Measurements from ENCODE around the gene ST3GAL4. TPM values are rescaled to one million over a fixed set of nuclear protein-coding genes. Genes with fewer than 3 reads are reported as not detected.

The ST3GAL4 gene
- total RNA-seq, 2 experiments from 2014 or later, result 1.6 TPM

DNA sequence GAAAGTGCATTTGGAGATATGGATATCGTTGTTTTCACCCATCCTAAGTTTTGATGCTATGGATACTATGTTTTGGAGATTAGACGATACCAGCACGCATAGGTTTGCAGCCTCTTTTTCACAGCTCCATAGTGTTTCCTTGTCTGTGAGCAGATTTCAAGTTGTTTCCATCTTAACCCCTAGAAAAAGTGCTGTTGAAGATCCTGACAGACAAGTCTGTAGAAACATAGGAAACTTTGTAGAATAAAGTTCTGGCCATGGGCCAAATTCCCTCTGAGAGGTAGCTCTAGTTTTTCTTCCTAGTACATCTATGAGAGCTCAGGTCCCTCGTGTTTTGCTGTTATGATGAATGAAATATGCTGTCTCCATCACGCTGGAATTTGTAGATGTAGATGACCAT is 32.4 kb downstream of the ST3GAL4 start:
- no peaks in the 10 kb centered on the region for H3K36me3 Mint-ChIP-seq (ENCODE audit: low read depth)
- H3K4me3 Mint-ChIP-seq, result no peak overlapping the region
- Histone ChIP-seq H3K4me3 (ENCODE audit: low read length) (no peak overlapping the region), H3K4me1 (ENCODE audit: insufficient read depth, low read length) (no peaks in the 10 kb centered on the region), H3K27ac (ENCODE audit: low read depth in 1 of 2, low read length in 2 of 2) (no peak overlapping the region), H3K36me3 (ENCODE audit: insufficient read depth, low read length) (no peaks in the 10 kb centered on the region), H3K27me3 (ENCODE audit: control insufficient read depth in 1 of 2, insufficient read depth in 2 of 2, low read length in 2 of 2) (no peaks in the 10 kb centered on the region), H3K9me3 (ENCODE audit: control insufficient read depth in 1 of 2, insufficient read depth in 1 of 2, low read length in 2 of 2) (no peaks in the 10 kb centered on the region)
- TF ChIP-seq CTCF (IDR thresholded peaks at IDR 0.05), result no peak
- intact Hi-C loops (cut with DNase I, micrococcal nuclease), result no loop called here
- H3K4me1 Mint-ChIP-seq (ENCODE audit: low read depth), result no peaks in the 10 kb centered on the region
- no peak for DNase-seq
- no peak for ATAC-seq (ENCODE audit: poor library complexity)
- ChIA-PET CTCF (no interaction called here), POLR2A (interaction anchor here (0.5 kb wide), 1 partner anchor 34 kb away, joined by 3 read pairs; no protein-coding TSS in a partner anchor)
- H3K9me3 Mint-ChIP-seq, result no peaks in the 10 kb centered on the region
- no peak overlapping the region for H3K27ac Mint-ChIP-seq
- H3K27me3 Mint-ChIP-seq, result no peaks in the 10 kb centered on the region

DNA sequence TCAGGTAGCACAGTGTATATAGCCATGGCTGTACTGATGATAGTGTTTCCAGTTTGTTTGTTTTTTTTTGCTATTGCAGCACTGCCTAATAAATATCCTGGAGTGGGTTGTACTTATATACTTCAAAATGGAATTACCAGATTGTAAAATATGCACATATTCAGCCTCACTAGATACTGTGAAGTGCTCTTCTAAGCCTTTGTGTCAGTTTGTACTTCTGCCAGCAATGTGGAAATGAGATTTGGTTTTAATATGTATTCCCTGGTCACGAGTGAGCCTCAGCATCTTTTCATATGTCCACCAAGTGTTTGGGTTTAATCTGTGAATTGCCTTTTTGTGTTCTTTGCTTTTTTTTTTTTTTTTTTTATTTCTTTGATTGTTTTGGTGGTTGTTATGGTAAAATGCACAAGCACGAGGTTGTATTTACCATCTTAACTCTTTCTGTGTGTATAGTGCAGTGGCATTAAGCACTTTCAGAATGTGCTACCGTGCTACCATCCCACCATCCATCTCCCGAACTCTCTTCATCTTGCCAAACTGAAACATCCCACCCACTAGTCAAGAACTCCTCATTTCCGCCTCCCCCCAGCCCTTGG is 34.9 kb downstream of the ST3GAL4 start:
- CTCF ChIA-PET, result no interaction called here
- no peak for TF ChIP-seq CTCF (IDR thresholded peaks at IDR 0.05)
- H3K9me3 Mint-ChIP-seq, result no peaks in the 10 kb centered on the region
- no peaks in the 10 kb centered on the region for H3K9me3 ChIP-seq (ENCODE audit: control insufficient read depth in 1 of 2, insufficient read depth in 1 of 2, low read length in 2 of 2)
- H3K27me3 ChIP-seq (ENCODE audit: control insufficient read depth in 1 of 2, insufficient read depth in 2 of 2, low read length in 2 of 2), result no peaks in the 10 kb centered on the region
- POLR2A ChIA-PET, result no interaction called here
- no peak overlapping the region for H3K27ac Mint-ChIP-seq
- no peaks in the 10 kb centered on the region for H3K36me3 ChIP-seq (ENCODE audit: insufficient read depth, low read length)
- no peak overlapping the region for H3K27ac ChIP-seq (ENCODE audit: low read depth in 1 of 2, low read length in 2 of 2)
- no peak overlapping the region for H3K4me3 ChIP-seq (ENCODE audit: low read length)
- no peak for DNase-seq
- intact Hi-C loops (cut with DNase I, micrococcal nuclease), result no loop called here
- H3K4me1 Mint-ChIP-seq (ENCODE audit: low read depth), result no peaks in the 10 kb centered on the region
- no peaks in the 10 kb centered on the region for H3K27me3 Mint-ChIP-seq
- no peaks in the 10 kb centered on the region for H3K36me3 Mint-ChIP-seq (ENCODE audit: low read depth)
- no peak for ATAC-seq (ENCODE audit: poor library complexity)
- H3K4me1 ChIP-seq (ENCODE audit: insufficient read depth, low read length), result no peaks in the 10 kb centered on the region
- H3K4me3 Mint-ChIP-seq, result no peak overlapping the region

DNA sequence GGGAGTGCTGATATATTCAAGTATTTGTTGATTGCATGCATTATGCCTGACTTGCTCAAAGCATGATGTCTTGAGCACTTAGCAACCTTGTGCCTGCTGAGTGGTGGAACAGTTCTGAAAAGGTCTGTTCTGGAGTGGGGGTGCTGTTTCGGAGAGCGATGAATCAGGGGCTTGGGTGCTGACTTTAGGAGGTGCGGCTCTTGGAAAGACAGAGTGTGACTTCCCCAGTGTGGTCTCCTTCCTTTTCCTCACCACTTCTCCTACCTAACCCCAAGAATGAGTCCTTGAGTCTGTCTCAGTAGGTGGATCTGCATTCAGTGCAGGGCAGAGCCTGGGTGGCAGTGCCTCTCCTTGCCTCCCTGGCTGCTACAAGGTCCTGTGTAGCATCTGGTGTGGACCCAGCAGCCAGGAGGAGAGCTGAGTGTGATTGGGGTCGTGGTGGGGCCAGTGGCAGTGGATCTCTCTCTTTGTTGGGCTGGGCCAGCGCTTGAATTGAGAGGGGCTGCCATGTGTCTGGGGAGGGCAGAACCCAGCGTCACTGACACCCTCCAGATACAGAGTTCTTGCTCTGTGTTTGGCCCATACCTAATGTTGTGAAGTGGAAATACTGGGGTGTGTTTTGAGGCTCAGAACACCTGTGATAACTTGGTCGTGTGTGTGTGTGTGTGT is 35.9 kb downstream of the ST3GAL4 start:
- Histone ChIP-seq H3K36me3 (ENCODE audit: insufficient read depth, low read length) (no peaks in the 10 kb centered on the region), H3K27me3 (ENCODE audit: control insufficient read depth in 1 of 2, insufficient read depth in 2 of 2, low read length in 2 of 2) (no peaks in the 10 kb centered on the region), H3K27ac (ENCODE audit: low read depth in 1 of 2, low read length in 2 of 2) (no peak overlapping the region), H3K9me3 (ENCODE audit: control insufficient read depth in 1 of 2, insufficient read depth in 1 of 2, low read length in 2 of 2) (no peaks in the 10 kb centered on the region), H3K4me1 (ENCODE audit: insufficient read depth, low read length) (no peaks in the 10 kb centered on the region), H3K4me3 (ENCODE audit: low read length) (no peak overlapping the region)
- no peak for TF ChIP-seq CTCF (IDR thresholded peaks at IDR 0.05)
- CTCF ChIA-PET, result no interaction called here
- DNase-seq, result no peak
- H3K27ac Mint-ChIP-seq, result no peak overlapping the region
- no peaks in the 10 kb centered on the region for H3K27me3 Mint-ChIP-seq
- no peak for ATAC-seq (ENCODE audit: poor library complexity)
- H3K4me1 Mint-ChIP-seq (ENCODE audit: low read depth), result no peaks in the 10 kb centered on the region
- POLR2A ChIA-PET, result no interaction called here
- no peaks in the 10 kb centered on the region for H3K36me3 Mint-ChIP-seq (ENCODE audit: low read depth)
- no peaks in the 10 kb centered on the region for H3K9me3 Mint-ChIP-seq
- intact Hi-C loops (cut with DNase I, micrococcal nuclease), result no loop called here
- H3K4me3 Mint-ChIP-seq, result no peak overlapping the region
